Measurements from ENCODE around the gene SIMC1. TPM values are rescaled to one million over a fixed set of nuclear protein-coding genes. Genes with fewer than 3 reads are reported as not detected.
"Not testable (repeated sequence)": the region's sequence is repeated elsewhere in the genome, so short reads cannot be mapped to it uniquely, and the experiment has no call there.

SIMC1 gene
- total RNA-seq, 1 experiment from 2014 or later: 17.7 TPM

DNA sequence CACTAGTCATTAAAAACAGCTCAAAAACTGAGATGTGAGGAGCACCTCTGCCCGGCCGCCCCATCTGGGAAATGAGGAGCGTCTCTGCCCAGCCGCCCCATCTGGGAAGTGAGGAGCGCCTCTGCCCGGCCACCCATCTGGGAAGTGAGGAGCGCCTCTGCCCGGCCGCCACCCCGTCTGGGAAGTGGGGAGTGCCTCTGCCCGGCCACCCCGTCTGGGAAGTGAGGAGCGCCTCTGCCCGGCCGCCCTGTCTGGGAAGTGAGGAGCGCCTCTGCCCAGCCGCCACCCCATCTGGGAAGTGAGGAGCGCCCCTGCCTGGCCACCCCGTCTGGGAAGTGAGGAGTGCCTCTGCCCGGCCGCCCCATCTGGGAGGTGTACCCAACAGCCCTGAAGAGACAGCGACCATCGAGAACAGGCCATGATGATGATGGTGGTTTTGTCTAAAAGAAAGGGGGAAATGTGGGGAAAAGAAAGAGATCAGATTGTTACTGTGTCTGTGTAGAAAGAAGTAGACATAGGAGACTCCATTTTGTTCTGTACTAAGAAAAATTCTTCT lies 23.7 kb upstream of the SIMC1 start:
- not testable (repeated sequence) for DNase-seq (ENCODE audit: low spot score)

DNA sequence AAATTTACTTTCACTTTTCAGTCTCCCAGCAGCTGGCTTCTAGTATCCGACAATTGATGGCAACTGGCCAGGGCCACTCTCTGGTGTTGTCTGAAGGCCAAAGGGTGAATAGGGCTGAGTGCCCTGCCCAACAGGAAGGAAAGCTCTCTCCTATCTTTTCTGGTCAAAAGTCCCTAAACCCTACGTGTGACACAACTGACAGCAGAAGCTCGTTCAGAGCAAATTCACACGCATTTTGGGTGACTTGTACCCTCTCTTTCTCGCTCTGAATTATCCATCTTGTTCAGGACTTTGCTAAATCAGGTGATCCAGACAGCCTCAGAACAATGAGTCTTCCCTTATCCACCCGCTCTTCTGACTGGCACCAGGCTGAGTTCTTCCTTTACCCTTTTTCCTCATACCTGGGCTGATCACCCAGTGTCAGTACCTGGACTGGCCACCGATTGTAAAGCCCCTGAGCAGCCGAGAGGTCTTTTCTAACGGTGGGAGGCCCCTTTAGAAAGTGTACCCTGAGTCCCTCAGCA lies 21.8 kb upstream of the SIMC1 start:
- DNase-seq (ENCODE audit: low spot score): not testable (repeated sequence)

DNA sequence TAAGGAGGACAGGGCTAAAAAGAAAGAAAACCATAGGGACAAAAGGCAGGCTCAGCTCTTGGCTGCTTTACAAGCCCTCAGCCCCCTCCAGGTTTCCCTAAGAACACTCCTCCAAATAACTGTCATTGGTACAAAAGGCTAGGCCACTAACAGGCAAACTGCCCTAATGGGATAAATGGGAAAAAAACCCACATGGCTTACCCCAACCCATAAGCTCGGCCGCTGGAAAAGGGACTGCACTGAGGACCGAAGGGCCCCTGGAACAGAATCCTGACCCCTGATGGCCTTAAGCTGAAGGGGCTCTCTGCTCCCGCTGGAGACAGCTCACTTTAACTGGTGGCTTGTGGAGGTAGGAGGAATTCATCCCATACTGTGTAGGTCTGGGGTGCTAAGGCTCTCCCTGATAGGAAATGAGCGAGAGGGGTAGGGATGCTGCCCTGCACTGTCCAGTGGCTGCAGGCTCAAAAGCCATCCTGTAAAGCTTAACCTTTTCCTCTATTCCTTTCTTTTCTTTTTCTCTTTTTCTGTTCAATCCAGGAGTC lies 21.0 kb upstream of the SIMC1 start:
- DNase-seq (ENCODE audit: low spot score): not testable (repeated sequence)

DNA sequence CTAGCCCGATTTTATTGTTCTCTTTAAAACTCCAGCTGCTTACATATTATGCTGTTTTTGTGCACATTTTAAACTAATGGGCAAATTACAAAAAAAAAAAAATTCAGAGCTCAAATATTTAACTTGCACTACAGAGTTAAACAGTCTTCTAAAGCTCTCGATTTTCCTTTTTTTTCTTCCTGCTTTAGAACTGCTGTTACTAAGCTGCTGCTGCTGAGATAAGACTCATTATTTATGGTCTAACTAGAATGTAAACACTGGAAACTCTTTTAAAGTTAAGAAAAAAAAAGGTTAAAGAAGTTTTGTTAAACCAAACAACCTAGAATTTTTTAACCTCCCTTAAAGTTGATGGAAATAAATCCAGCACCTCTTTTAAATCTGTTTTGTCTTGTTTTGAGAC lies 20.5 kb upstream of the SIMC1 start:
- DNase-seq (ENCODE audit: low spot score): not testable (repeated sequence)

DNA sequence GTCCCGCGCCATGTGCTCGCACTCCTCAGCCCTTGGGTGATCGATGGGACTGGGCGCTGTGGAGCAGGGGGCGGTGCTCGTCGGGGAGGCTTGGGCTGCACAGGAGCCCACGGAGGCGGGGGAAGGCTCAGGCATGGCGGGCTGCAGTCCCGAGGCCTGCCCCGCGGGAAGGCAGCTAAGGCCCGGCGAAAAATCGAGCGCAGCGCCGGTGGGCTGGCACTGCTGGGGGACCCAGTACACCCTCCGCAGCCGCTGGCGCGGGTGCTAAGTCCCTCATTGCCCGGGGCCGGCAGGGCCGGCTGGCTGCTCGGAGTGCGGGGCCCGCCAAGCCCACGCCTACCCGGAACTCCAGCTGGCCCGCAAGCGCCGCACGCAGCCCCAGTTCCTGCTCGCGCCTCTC lies 16.2 kb upstream of the SIMC1 start:
- not testable (repeated sequence) for DNase-seq (ENCODE audit: low spot score)

DNA sequence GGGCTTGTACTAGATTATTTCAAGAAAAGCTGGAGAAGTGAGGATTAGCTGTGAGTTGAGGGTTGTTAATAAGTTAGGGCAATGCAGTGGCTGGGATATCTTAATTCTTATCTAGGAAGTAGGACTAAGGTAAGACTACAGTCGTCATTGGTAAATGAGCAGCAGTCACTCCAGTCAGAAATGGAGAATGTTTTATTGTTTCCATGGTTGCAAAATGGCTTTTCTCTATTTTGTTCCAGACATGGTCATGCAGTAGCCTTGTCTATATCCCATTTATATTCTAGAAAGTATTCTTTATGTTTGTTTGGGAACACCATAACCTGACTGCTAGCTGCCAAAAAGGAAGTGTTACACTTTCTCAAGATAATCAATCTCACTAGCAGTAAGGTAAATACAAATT lies 9.9 kb upstream of the SIMC1 start:
- DNase-seq (ENCODE audit: low spot score): not testable (repeated sequence)

DNA sequence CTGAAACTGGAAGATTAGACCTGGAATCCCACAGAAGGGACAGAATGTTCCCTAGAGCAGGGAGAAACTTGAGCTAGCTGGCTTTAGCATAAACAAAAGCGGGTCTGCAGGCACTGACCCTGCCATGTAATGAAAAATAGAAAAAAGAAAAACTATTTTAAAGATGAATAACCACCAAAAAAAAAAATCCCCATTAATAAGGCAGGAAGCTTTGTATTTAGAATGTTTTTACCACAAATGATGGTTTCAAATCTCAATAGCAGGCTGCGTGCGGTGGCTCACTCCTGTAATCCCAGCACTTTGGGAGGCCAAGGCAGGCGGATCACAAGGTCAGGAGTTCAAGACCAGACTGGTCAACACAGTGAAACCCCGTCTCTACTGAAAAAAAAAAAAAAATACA lies 5.0 kb upstream of the SIMC1 start:
- not testable (repeated sequence) for DNase-seq (ENCODE audit: low spot score)

DNA sequence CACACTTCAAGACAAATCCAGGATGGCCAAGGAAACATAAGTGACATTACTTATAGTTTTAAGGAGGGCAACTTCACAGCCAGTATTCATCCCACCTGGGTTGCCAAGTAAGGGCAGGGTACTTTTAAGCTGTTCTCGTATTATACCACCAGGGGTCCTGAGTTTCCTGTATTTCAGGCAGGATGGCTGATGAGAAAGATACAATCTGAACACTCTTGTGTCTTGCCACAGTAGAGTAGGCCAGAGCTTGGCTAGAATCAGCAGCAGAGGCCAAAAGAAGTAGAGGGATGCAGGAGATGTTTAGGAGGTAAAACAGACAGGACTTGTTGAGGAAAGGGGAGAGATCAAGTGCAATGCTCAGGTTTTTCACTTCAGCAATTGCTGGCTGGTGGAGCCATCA lies 3.1 kb upstream of the SIMC1 start:
- peak; percentile 60 for DNase-seq (ENCODE audit: low spot score)

DNA sequence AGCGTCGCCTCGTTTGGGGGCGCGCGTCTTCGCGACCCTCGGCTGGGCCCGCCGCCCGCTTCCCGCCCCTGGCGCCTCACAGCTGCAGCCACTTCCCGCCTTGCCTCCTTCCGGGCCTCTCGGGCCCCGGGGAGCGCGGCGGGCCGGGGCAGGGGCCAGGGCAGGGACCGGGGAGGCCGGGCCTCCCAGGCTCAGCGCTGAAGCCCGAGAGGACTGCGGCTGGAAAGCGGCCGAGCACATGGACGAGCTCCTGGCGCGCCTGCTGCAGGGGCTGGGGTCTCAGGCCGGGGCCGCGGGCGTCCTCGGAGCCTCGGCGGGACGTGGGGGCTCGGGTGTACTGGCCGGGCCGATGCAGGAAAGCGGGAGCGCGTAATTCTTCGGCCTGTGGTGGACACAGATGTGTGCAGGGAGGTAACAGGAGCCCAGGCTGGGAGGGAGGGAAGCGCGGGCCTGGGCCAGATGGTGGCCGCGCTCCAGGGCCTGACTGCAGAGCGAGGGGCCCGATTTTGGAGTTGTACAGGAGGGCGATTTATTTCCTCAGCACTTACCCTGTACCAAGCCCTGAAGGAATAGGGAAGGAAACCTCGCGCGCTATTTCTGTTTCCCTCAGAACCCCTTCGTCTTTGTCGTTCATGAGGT lies 540 bp downstream of the SIMC1 start:
- not testable (repeated sequence) for DNase-seq (ENCODE audit: low spot score)

DNA sequence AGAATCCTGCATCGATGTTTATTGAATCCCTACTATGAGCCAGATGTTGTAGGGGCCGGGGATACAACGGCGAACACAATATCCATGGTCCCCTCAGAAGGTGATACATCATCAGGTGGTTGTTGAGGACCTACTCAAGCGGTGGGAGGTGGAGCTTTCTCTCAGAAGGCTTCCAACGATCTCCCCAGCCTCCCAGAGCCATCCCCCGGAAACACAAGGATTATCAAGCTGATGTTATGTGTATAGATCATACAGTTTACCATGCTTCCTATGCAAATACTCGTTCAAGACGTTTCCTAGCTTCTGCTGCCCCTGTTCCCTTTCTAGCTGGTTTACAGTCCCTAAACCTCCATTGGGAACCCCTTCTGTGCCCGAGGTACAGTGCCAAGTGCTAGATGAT lies 1.1 kb downstream of the SIMC1 start:
- DNase-seq (ENCODE audit: low spot score): not testable (repeated sequence)

DNA sequence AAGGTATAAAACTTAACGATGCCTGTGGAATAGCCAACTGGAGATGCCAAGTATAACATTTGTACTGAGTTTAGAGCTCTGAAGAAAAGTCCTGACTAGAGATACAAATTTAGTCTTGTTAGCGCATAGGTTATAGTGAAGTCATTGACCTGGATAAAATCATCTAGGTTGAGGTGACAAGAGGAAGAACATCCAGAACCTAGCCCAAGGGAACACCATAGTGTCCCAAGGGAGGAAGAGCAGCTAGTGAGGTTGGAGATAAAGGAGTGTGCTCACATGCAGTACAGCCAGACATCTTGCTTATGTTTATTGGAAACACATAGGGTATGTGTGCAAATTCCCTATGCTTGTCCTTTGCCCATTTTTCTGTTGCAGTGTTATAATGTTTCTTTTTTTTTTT lies 6.1 kb downstream of the SIMC1 start:
- not testable (repeated sequence) for DNase-seq (ENCODE audit: low spot score)

DNA sequence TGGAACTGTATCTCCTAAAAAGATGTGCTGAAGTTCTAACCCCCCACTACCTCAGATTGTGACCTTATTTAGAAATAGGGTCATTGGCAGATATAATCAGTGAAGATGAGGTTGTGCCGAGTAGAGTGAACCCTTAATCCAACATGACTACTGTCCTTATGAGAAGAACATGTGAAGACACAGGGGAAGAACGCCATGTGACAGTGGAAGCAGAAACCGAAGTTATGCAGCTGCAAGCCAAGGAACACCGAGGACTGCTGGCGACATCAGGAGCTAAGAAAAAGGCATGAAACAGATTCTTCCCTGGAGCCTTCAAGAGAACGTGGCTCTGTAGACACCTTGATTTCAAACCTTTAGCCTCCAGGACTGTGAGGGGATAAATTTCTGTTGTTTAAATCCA lies 6.8 kb downstream of the SIMC1 start:
- not testable (repeated sequence) for DNase-seq (ENCODE audit: low spot score)

DNA sequence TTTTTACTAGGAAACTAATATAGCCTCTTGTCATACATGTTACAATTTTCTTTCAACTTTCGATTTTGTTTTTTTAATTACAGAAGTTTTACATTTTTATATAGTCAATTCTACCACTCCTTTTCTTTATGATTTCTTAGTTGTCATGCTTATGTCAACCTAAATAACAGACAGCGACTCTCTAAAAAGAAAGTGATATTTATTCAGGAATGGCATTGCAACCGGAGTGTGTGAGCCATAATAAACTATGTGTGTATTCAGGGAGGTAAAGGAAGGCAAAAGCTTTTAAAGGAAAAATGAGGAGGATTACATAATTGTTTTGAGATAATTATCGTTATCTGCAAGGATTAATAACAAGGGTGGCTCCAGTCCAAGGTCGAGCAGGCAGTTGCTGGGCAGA lies 7.3 kb downstream of the SIMC1 start:
- DNase-seq (ENCODE audit: low spot score): not testable (repeated sequence)

DNA sequence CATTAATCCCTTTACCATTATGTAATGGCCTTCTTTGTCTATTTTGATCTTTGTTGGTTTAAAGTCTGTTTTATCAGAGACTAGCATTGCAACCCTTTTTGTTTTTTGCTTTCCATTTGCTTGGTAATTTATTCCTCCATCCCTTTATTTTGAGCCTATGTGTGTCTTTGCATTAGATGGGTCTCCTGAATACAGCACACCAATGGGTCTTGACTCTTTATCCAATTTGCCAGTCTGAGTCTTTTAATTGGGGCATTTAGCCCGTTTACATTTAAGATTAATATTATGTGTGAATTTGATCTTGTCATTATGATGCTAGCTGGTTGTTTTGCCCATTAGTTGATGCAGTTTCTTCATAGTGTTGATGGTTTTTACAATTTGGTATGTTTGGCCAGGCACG lies 12.5 kb downstream of the SIMC1 start:
- not testable (repeated sequence) for DNase-seq (ENCODE audit: low spot score)

DNA sequence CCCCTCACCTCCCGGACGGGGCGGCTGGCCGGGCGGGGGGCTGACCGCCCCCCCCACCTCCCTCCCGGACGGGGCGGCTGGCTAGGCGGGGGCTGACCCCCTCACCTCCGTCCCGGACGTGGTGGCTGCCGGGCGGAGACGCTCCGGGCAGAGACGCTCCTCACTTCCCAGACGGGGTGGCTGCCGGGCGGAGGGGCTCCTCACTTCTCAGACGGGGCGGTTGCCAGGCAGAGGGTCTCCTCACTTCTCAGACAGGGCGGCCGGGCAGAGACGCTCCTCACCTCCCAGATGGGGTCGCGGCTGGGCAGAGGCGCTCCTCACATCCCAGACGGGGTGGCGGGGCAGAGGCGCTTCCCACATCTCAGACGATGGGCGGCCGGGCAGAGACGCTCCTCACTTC lies 13.9 kb downstream of the SIMC1 start:
- not testable (repeated sequence) for DNase-seq (ENCODE audit: low spot score)

DNA sequence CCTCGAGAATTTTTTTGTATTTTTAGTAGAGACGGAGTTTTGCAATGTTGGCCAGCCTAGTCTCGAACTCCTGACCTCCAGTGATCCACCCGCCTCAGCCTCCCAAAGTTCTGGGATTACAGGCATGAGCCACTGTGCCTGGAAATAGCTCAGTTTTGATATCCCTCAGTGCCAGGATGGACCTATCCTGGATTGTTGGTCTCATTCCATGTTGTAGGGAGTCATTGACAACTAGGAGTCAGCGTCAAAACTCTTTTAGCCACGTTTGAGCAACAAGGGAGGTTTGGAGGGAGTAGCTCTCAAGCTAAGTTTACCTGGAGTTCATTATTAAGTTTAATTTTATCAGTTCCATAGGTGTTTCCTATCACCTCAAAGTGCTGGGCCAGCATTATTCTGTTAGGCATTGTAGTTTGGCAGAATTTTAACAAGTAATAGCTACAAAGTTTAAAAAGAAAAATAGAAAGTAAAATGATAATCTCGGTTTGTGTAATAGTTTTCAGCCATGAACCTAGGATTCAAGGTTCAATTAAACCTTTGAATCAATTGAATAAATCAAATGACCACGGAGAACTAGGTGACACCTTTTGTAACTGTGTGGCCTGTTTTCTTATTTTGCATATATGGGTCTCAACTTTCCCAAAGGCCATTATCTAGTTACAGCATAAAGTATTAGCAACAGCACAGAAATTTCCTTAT lies 15.3 kb downstream of the SIMC1 start:
- DNase-seq (ENCODE audit: low spot score): not testable (repeated sequence)

DNA sequence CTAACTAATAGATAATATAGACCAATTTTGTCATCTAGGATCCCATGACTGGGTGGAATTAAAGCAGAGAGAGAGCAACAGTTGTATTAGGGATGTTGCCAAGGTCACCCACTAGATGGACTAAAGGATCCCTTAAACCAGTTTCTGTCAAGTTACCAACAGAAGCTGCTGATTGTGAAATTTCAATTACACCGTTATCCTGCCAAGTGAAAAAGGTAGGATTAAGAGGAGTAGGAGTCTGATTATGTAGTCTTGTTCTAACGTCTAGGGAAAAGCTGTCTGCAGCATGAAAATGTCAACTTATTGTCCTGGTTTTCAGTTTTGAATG lies 15.8 kb downstream of the SIMC1 start:
- not testable (repeated sequence) for DNase-seq (ENCODE audit: low spot score)

DNA sequence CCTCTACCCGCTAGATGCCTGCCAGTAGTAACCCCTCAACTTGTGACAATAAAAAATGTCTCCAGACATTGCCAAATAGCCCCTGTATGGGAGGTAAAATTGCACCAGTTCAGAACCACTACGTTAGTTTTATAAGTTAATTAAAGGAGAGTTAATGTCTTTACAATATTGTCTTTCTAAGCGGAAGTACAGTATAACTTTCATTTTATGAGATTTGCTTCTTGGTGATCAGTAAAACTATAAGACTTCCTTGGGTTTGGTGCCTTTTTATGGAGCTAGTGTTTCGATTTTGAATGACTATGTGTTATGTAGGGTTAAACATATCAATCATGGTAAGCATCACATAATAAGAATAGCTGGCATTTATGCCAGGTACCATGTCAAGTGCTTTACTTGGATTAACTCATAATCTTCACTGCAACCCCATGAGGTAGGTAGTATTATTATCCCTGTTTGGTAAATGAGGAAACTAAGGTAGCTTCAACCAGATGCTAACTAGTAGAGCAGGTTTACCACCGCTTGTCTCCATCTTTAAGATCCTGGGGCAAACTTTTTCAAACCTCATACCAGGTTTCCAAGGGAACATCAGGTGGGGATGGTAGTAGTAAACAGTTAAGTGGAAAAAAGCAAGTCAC lies 19.8 kb downstream of the SIMC1 start:
- DNase-seq (ENCODE audit: low spot score): not testable (repeated sequence)

DNA sequence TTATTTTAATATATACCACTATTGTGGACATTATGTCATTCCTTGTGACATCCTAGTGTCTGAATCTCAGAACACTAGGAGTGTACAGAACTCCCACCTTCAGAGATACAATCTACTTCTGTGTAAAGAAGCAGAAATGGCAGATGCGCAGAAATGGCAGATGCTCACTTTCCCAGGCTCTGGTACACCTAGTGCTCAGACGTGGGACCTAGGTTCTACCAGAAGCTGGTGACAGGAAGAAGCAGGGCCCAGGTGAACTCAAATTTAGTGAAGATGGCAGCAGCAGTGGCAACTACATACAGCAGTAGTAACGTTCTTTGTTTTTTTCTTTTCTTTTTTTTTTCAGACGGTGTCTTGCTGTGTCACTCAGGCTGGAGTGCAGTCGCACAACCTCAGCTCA lies 22.5 kb downstream of the SIMC1 start:
- not testable (repeated sequence) for DNase-seq (ENCODE audit: low spot score)

DNA sequence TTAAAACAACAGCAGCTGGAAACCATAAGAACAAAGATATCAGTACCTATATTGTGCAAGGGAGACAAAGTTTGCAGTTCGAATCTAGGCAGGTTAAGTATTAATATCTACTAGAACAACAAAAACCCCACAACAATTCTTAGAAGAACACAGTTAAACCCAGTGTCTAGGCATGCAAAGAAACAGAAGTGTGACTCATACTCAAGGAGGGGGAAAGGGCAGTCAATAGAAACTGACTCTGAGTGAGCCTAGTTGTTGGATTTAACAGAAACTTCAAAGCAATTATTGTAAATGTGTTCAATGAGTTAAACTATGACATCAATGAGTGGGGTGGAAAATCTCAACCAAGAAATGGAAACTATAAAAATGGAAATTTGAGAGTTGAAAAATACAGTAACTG lies 28.2 kb downstream of the SIMC1 start:
- not testable (repeated sequence) for DNase-seq (ENCODE audit: low spot score)

DNA sequence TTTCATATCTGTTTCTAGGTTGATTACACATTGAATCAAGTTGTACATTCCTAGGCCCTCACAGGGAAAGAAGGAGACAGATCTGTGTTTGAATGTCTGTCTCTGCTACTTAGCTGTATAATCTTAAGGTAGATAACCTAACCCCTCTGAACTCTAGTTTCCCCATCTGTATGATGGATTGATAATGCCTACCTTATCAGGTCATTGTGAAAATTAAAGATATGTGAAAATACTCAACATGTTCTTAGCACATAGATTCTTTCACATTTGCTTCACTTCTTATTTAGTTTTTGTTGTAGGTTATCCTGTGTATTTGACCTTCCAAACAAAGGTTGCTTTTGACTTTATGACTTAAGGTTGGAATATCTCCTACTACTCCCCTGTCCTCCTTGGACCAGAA lies 50.8 kb downstream of the SIMC1 start:
- DNase-seq (ENCODE audit: low spot score): not testable (repeated sequence)

Data from H4 (cell line).